ENCODE results near the gene EHBP1.
A peak's percentile ranks its signal among the peaks of the same experiment; 100 is the strongest.

Gene EHBP1

GRCh38 chr2:62738981-62739936 lies 33.7 kb downstream of the EHBP1 start:
- POLR2A ChIA-PET = no interaction called here
- H3K4me1 ChIP-seq (ENCODE audit: control insufficient read depth, insufficient read depth, low read length) = peaks cover 6% of the 10 kb centered on the region
- H3K4me3 ChIP-seq (ENCODE audit: low read depth, low read length) = no peak overlapping the region
- no peaks in the 10 kb centered on the region for H3K9me3 ChIP-seq (ENCODE audit: control insufficient read depth, insufficient read depth, low read depth, low read length)
- H3K27ac ChIP-seq (ENCODE audit: extremely low read depth, low read depth, low read length) = no peak overlapping the region
- no peaks in the 10 kb centered on the region for H3K36me3 ChIP-seq (ENCODE audit: control insufficient read depth in 2 of 2, insufficient read depth in 1 of 2, low read length in 2 of 2)
- TF ChIP-seq ZNF530 (tag by site-specific recombination; IDR thresholded peaks at IDR 0.05; ENCODE audit: low read depth) = no peak
- TF ChIP-seq ZNF549 (tag by site-specific recombination; IDR thresholded peaks at IDR 0.05) = no peak
- no peak for TF ChIP-seq GLIS1 (tag by site-specific recombination; IDR thresholded peaks at IDR 0.05)
- no peak for TF ChIP-seq GFI1B (tag by site-specific recombination; IDR thresholded peaks at IDR 0.05)
- TF ChIP-seq ZNF146 (tag by site-specific recombination; IDR thresholded peaks at IDR 0.05) = no peak
- no peak for TF ChIP-seq ZNF555 (tag by site-specific recombination; conservative IDR thresholded peaks at IDR 0.05)
- no peak for TF ChIP-seq ZFP37 (tag by site-specific recombination; IDR thresholded peaks at IDR 0.05)
- no peak for TF ChIP-seq ZNF561 (tag by site-specific recombination; IDR thresholded peaks at IDR 0.05; ENCODE audit: borderline replicate concordance)
- no peak for TF ChIP-seq ZNF311 (tag by site-specific recombination; IDR thresholded peaks at IDR 0.05; ENCODE audit: borderline replicate concordance)
- TF ChIP-seq REPIN1 (tag by site-specific recombination; IDR thresholded peaks at IDR 0.05; ENCODE audit: low read depth) = no peak
- no peak for TF ChIP-seq ZNF10 (tag by site-specific recombination; IDR thresholded peaks at IDR 0.05)
- TF ChIP-seq ZFP41 (tag by site-specific recombination; IDR thresholded peaks at IDR 0.05; ENCODE audit: borderline replicate concordance) = no peak
- no peak for TF ChIP-seq ZSCAN4 (tag by site-specific recombination; IDR thresholded peaks at IDR 0.05)
- CTCF ChIA-PET = no interaction called here

GRCh38 chr2:62740221-62740620 lies 34.7 kb downstream of the EHBP1 start:
- POLR2A ChIA-PET = no interaction called here
- peaks cover 6% of the 10 kb centered on the region for H3K4me1 ChIP-seq (ENCODE audit: control insufficient read depth, insufficient read depth, low read length)

GRCh38 chr2:62741127-62741526 lies 35.6 kb downstream of the EHBP1 start:
- Histone ChIP-seq H3K36me3 (ENCODE audit: control insufficient read depth in 2 of 2, insufficient read depth in 1 of 2, low read length in 2 of 2) (no peaks in the 10 kb centered on the region), H3K9me3 (ENCODE audit: control insufficient read depth, insufficient read depth, low read depth, low read length) (no peaks in the 10 kb centered on the region), H3K27ac (ENCODE audit: extremely low read depth, low read depth, low read length) (no peak overlapping the region), H3K4me3 (ENCODE audit: low read depth, low read length) (no peak overlapping the region), H3K4me1 (ENCODE audit: control insufficient read depth, insufficient read depth, low read length) (peaks cover 10% of the 10 kb centered on the region)
- ChIA-PET CTCF (no interaction called here), POLR2A (no interaction called here)
- no peak for TF ChIP-seq ZFHX2 (tag by site-specific recombination; conservative IDR thresholded peaks at IDR 0.05)
- TF ChIP-seq ZFP37 (tag by site-specific recombination; IDR thresholded peaks at IDR 0.05) = no peak
- no peak for TF ChIP-seq ZNF701 (tag by site-specific recombination; IDR thresholded peaks at IDR 0.05)
- no peak for TF ChIP-seq ZNF473 (tag by site-specific recombination; IDR thresholded peaks at IDR 0.05)
- TF ChIP-seq TCF7L2 (IDR thresholded peaks at IDR 0.05; ENCODE audit: borderline replicate concordance, low read depth, low read length) = no peak
- no peak for TF ChIP-seq ZNF121 (tag by site-specific recombination; IDR thresholded peaks at IDR 0.05)
- no peak for TF ChIP-seq ZNF514 (tag by site-specific recombination; IDR thresholded peaks at IDR 0.05)
- no peak for TF ChIP-seq ZNF292 (tag by site-specific recombination; IDR thresholded peaks at IDR 0.05; ENCODE audit: borderline replicate concordance, low read depth)
- TF ChIP-seq ZNF660 (tag by site-specific recombination; IDR thresholded peaks at IDR 0.05) = no peak
- TF ChIP-seq ZNF623 (tag by site-specific recombination; IDR thresholded peaks at IDR 0.05) = no peak
- TF ChIP-seq ZNF488 (tag by site-specific recombination; IDR thresholded peaks at IDR 0.05) = no peak
- no peak for TF ChIP-seq ZNF626 (tag by site-specific recombination; IDR thresholded peaks at IDR 0.05)
- no peak for TF ChIP-seq ZNF76 (tag by site-specific recombination; IDR thresholded peaks at IDR 0.05; ENCODE audit: borderline replicate concordance, low read depth)
- no peak for TF ChIP-seq ZFP3 (tag by site-specific recombination; IDR thresholded peaks at IDR 0.05; ENCODE audit: low read depth)

More at GRCh38 chr2:62740221-62740620, 34.7 kb downstream of the EHBP1 start:
- CTCF ChIA-PET = no interaction called here
- TF ChIP-seq PRDM6 (tag by site-specific recombination; IDR thresholded peaks at IDR 0.05) = peak; percentile 17; the same call in 1 of the 2 replicates
- no peak for TF ChIP-seq ZNF16 (tag by site-specific recombination; IDR thresholded peaks at IDR 0.05; ENCODE audit: low read depth)
- Histone ChIP-seq H3K36me3 (ENCODE audit: control insufficient read depth in 2 of 2, insufficient read depth in 1 of 2, low read length in 2 of 2) (no peaks in the 10 kb centered on the region), H3K4me3 (ENCODE audit: low read depth, low read length) (no peak overlapping the region), H3K9me3 (ENCODE audit: control insufficient read depth, insufficient read depth, low read depth, low read length) (no peaks in the 10 kb centered on the region), H3K27ac (ENCODE audit: extremely low read depth, low read depth, low read length) (no peak overlapping the region)
